Endothelial cell of umbilical vein (primary cell): ENCODE data around the gene ITSN2. TPM values are rescaled to one million over a fixed set of nuclear protein-coding genes. Genes with fewer than 3 reads are reported as not detected.

ENCODE experiments used
- BruUV-seq: library from RNA; stranded (reverse); fragments of 400-500 nt; replicated peaks from 2 replicates; lab custom pipeline; 2021; lab: Mats Ljungman, UMichigan
- CTCF ChIA-PET: fragments of 300-600, 350-600 bp; sonication (Branson Sonifier 250); formaldehyde crosslinking; loops from one replicate; lab custom pipeline; 2021; ENCODE audit warnings: antibody characterized with exemption, inconsistent platforms; lab: Charles Lee
- POLR2A ChIA-PET: fragments of 300-600, 350-600 bp; sonication (Branson Sonifier 250); formaldehyde crosslinking; loops from one replicate; lab custom pipeline; 2021; ENCODE audit warnings: antibody characterized with exemption, inconsistent platforms; lab: Charles Lee
- DNase-seq: peaks from one replicate; pipeline ENCODE4 v3.0.0-alpha.2; 2011; ENCODE audit warnings: low read depth, low spot score
- FAIRE-seq: peaks from 2 replicates; lab custom pipeline; 2011; peaks lifted over from hg19 to GRCh38; lab: Jason Lieb, UNC
- H2AFZ ChIP-seq: 2 replicates; pipeline ENCODE4 v1.6.0; 2012; ENCODE audit warnings: low read depth, low read length, control low read depth, inconsistent platforms
- H3K27ac ChIP-seq: 2 replicates; pipeline ENCODE4 v1.5.1; 2011; ENCODE audit warnings: low read depth, mild to moderate bottlenecking, control low read depth, low read length, moderate library complexity; ENCODE audit not compliant: insufficient read depth
- H3K27me3 ChIP-seq, 2 experiments: 2 replicates each; pipeline versions ENCODE4 v1.6.0 to v1.6.1; 2011; ENCODE audit warnings: low read length in 2 of 2, mixed read lengths in 1 of 2; ENCODE audit not compliant: control insufficient read depth in 2 of 2, insufficient read depth in 2 of 2
- H3K36me3 ChIP-seq, 2 experiments: 2 replicates in 1 of 2; 3 replicates in 1 of 2; pipeline ENCODE4 v1.5.1; 2011; ENCODE audit warnings: low read length in 2 of 2, mild to moderate bottlenecking in 1 of 2, moderate library complexity in 1 of 2; ENCODE audit not compliant: control insufficient read depth in 2 of 2, insufficient read depth in 2 of 2; ENCODE audit errors: extremely low read depth in 1 of 2
- H3K4me1 ChIP-seq: 3 replicates; pipeline ENCODE4 v1.5.1; 2011; ENCODE audit warnings: mild to moderate bottlenecking, low read length; ENCODE audit not compliant: control insufficient read depth, insufficient read depth; ENCODE audit errors: extremely low read depth
- H3K4me2 ChIP-seq: 2 replicates; pipeline ENCODE4 v1.6.1; 2011; ENCODE audit warnings: low read length, control low read depth, mixed read lengths; ENCODE audit not compliant: insufficient read depth
- H3K4me3 ChIP-seq, 3 experiments: fragments of 200-600 bp in 1 of 3; sonication (generic), shearing (Covaris generic) in 1 of 3; replicated peaks in 1 of 3; 2 replicates each; pipeline ENCODE4 v1.5.1; 2011 to 2016; ENCODE audit warnings: control low read depth in 3 of 3, low read length in 3 of 3, mild to moderate bottlenecking in 2 of 3, inconsistent platforms in 1 of 3, low read depth in 1 of 3, moderate library complexity in 1 of 3; ENCODE audit not compliant: insufficient read depth in 1 of 3
- H3K79me2 ChIP-seq: 2 replicates; pipeline ENCODE4 v1.6.0; 2012; ENCODE audit warnings: low read length, inconsistent platforms; ENCODE audit not compliant: control insufficient read depth, insufficient read depth
- H3K9ac ChIP-seq: replicated peaks from 2 replicates; pipeline ENCODE3; 2011; ENCODE audit warnings: low read length, control low read depth; ENCODE audit not compliant: insufficient read depth; ENCODE audit errors: extremely low read depth
- H3K9me1 ChIP-seq: replicated peaks from 3 replicates; pipeline ENCODE4 v1.6.0; 2011; ENCODE audit warnings: mild to moderate bottlenecking, low read length; ENCODE audit not compliant: control insufficient read depth, insufficient read depth; ENCODE audit errors: extremely low read depth
- H3K9me3 ChIP-seq: replicated peaks from 2 replicates; pipeline ENCODE4 v1.5.1; 2012; ENCODE audit warnings: low read length, inconsistent platforms; ENCODE audit not compliant: control insufficient read depth, insufficient read depth
- H4K20me1 ChIP-seq: replicated peaks from 2 replicates; pipeline ENCODE3; 2011; ENCODE audit warnings: mild to moderate bottlenecking, low read length; ENCODE audit not compliant: control insufficient read depth, insufficient read depth; ENCODE audit errors: extremely low read depth
- EZH2 ChIP-seq: IDR thresholded peaks from 2 replicates; pipeline ENCODE4 v1.6.1; 2012; ENCODE audit warnings: borderline replicate concordance, low read depth, mild to moderate bottlenecking, moderate library complexity, low read length, inconsistent platforms; ENCODE audit not compliant: severe bottlenecking
- FOS ChIP-seq: IDR thresholded peaks from 2 replicates; pipeline ENCODE4 v1.6.1; 2011; ENCODE audit warnings: mild to moderate bottlenecking, low read length, moderate library complexity, borderline replicate concordance; ENCODE audit not compliant: insufficient read depth
- GATA2 ChIP-seq: IDR thresholded peaks from 2 replicates; pipeline ENCODE4 v1.7.0; 2011; ENCODE audit warnings: low read depth, mild to moderate bottlenecking, moderate library complexity, mixed read lengths, low read length; ENCODE audit not compliant: insufficient read length, insufficient read depth
- JUN ChIP-seq: IDR thresholded peaks from 2 replicates; pipeline ENCODE4 v1.6.1; 2011; ENCODE audit warnings: borderline replicate concordance, low read depth; ENCODE audit not compliant: insufficient read length, insufficient read depth
- MYC ChIP-seq: IDR thresholded peaks from one replicate; pipeline ENCODE4 v1.6.1; 2011; ENCODE audit warnings: mild to moderate bottlenecking, low read depth, low read length
- POLR2A ChIP-seq: IDR thresholded peaks from 2 replicates; pipeline ENCODE4 v1.6.1; 2012; ENCODE audit warnings: low read depth, mild to moderate bottlenecking, control low read depth, low read length
- POLR2AphosphoS5 ChIP-seq: IDR thresholded peaks from 2 replicates; pipeline ENCODE4 v1.6.1; 2012; ENCODE audit warnings: low read depth, mild to moderate bottlenecking, control low read depth, low read length, moderate library complexity; ENCODE audit not compliant: insufficient read depth
- dilution Hi-C: fragments of 300-500 bp; cut with MboI; formaldehyde crosslinking; loops from one replicate; pipeline ENCODE4 v1.15.0; 2019; ENCODE audit warnings: low sequenced_read_pairs; ENCODE audit not compliant: extremely low pct_ligation_motif_present
- intact Hi-C: fragments of 100-400 bp; cut with micrococcal nuclease; formaldehyde crosslinking; loops from one replicate; pipeline ENCODE4 v1.10.0; 2022
- polyA plus RNA-seq, 4 experiments: library from polyadenylated mRNA; depleted of rRNA in 3 of 4; stranded (reverse) in 3 of 4; unstranded in 1 of 4; fragments of >200 nt; gene quantifications; 2 replicates each; pipeline versions ENCODE4 v1.2.1 to v1.2.3, GENCODE V29; 2011 to 2012; ENCODE audit warnings: missing spikeins in 1 of 4
- total RNA-seq: library from RNA; stranded (reverse); gene quantifications from 2 replicates; pipeline ENCODE4 v1.2.3, GENCODE V29; 2021
- TF ChIP-seq, protein P1 (sequence below): IDR thresholded peaks from 2 replicates; pipeline ENCODE4 v1.6.1; 2011; ENCODE audit not compliant: insufficient read depth, insufficient read length
- TF ChIP-seq, protein P2 (sequence below), 2 donors: IDR thresholded peaks; 1 replicate in 1 of 2; 2 replicates in 1 of 2; pipeline ENCODE4 v1.5.1; 2011; ENCODE audit warnings: low read length in 2 of 2, mild to moderate bottlenecking in 2 of 2, moderate library complexity in 2 of 2, control low read depth in 1 of 2, inconsistent platforms in 1 of 2, low read depth in 1 of 2; ENCODE audit not compliant: insufficient read depth in 1 of 2; ENCODE audit errors: extremely low read depth in 1 of 2

Gene ITSN2
- total and polyA plus RNA-seq, 2 donors (not counting 3 experiments of a cell fraction or from before 2014, with no cell fraction given) = 30.5 to 56.8 TPM

DNA sequence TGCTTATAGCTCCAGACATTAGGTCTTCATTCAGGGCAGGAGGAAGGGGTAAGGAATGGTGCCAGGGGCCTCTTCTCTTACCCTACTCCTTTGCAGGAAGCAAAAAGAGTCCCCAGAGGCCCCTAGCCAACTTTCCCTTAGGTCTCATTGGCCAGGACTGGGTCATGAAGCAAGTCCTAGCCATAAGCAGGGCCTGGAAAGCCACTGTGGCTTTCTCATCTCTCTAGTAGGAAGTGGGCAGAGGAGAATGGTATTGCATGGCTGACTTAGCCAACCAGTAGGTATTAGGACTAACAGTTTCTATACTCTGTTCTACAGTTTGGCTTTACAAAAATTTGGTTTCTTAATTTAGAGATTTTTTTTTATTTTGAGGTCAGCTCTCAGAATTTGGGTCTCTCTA is 180.7 kb downstream of the ITSN2 start:
- intact Hi-C loops = no loop called here
- Histone ChIP-seq H2AFZ (no peak overlapping the region), H3K79me2 (no peaks in the 10 kb centered on the region), H3K9ac (no peak overlapping the region), H3K4me1 (no peaks in the 10 kb centered on the region), H3K27me3 (no peaks in the 10 kb centered on the region), H3K36me3 (no peaks in the 10 kb centered on the region), H3K9me1 (no peaks in the 10 kb centered on the region), H3K4me3 (no peak overlapping the region), H4K20me1 (no peaks in the 10 kb centered on the region), H3K9me3 (no peaks in the 10 kb centered on the region), H3K27ac (no peak overlapping the region), H3K4me2 (no peak overlapping the region)
- dilution Hi-C loops = no loop called here
- no peak for FAIRE-seq
- no TSS peak for BruUV-seq
- TF ChIP-seq, protein P1, sequence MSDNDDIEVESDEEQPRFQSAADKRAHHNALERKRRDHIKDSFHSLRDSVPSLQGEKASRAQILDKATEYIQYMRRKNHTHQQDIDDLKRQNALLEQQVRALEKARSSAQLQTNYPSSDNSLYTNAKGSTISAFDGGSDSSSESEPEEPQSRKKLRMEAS = no peak
- no peak for TF ChIP-seq GATA2
- TF ChIP-seq, protein P2, sequence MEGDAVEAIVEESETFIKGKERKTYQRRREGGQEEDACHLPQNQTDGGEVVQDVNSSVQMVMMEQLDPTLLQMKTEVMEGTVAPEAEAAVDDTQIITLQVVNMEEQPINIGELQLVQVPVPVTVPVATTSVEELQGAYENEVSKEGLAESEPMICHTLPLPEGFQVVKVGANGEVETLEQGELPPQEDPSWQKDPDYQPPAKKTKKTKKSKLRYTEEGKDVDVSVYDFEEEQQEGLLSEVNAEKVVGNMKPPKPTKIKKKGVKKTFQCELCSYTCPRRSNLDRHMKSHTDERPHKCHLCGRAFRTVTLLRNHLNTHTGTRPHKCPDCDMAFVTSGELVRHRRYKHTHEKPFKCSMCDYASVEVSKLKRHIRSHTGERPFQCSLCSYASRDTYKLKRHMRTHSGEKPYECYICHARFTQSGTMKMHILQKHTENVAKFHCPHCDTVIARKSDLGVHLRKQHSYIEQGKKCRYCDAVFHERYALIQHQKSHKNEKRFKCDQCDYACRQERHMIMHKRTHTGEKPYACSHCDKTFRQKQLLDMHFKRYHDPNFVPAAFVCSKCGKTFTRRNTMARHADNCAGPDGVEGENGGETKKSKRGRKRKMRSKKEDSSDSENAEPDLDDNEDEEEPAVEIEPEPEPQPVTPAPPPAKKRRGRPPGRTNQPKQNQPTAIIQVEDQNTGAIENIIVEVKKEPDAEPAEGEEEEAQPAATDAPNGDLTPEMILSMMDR (IDR thresholded peaks at IDR 0.05; ENCODE audit: extremely low read depth in 1 of 2, insufficient read depth in 1 of 2, low read depth in 1 of 2, low read length in 2 of 2) = no peak
- no peak for TF ChIP-seq EZH2
- TF ChIP-seq POLR2A = no peak
- TF ChIP-seq JUN = no peak
- no peak for TF ChIP-seq POLR2AphosphoS5
- no peak for TF ChIP-seq FOS
- no peak for TF ChIP-seq MYC
- ChIA-PET CTCF (interaction anchor here (1.0 to 2.8 kb wide), 2 partner anchors 13 to 95 kb away, joined by 3 to 10 read pairs; partner anchors contain the start of gene TP53I3), POLR2A (no interaction called here)
- DNase-seq = no peak
